ENCODE results near the gene ENGASE. TPM values are rescaled to one million over a fixed set of nuclear protein-coding genes. Genes with fewer than 3 reads are reported as not detected.

Gene ENGASE
- total RNA-seq, 1 experiment from 2014 or later = 50.0 TPM

- H3K9me3 ChIP-seq = no peaks in the 10 kb centered on the region
- Mint-ChIP-seq H3K27me3 (ENCODE audit: insufficient read depth, unreplicated experiment) (no peaks in the 10 kb centered on the region), H3K36me3 (ENCODE audit: insufficient read depth, unreplicated experiment) (peaks cover 6% of the 10 kb centered on the region), H3K9me3 (ENCODE audit: unreplicated experiment) (no peaks in the 10 kb centered on the region), H3K4me3 (ENCODE audit: unreplicated experiment) (no peak overlapping the region), H3K27ac (ENCODE audit: unreplicated experiment) (no peak overlapping the region), H3K4me1 (ENCODE audit: low read depth, unreplicated experiment) (peaks cover 24% of the 10 kb centered on the region)
- no peaks in the 10 kb centered on the region for H3K27me3 ChIP-seq (replicated peaks; ENCODE audit: control insufficient read depth, insufficient read depth, low read length)
- H3K4me3 ChIP-seq (ENCODE audit: low read depth, low read length) = no peak overlapping the region
- CTCF ChIA-PET = no interaction called here
- intact Hi-C loops (cut with micrococcal nuclease; ENCODE audit: unreplicated experiment) = no loop called here
- TF ChIP-seq CTCF (IDR thresholded peaks at IDR 0.05; ENCODE audit: insufficient read depth in 1 of 2, low read depth in 1 of 2, low read length in 1 of 2, severe bottlenecking in 1 of 2, unreplicated experiment in 1 of 2) = no peak
- 0 out of 2 replicates have a peak, but pooled peaks cover 1% of the 10 kb centered on the region for H3K36me3 ChIP-seq (ENCODE audit: control insufficient read depth, insufficient read depth, low read length)
- H3K4me1 ChIP-seq = peaks cover 26% of the 10 kb centered on the region
- no peak for DNase-seq
- POLR2A ChIA-PET = no interaction called here
- BruUV-seq (replicated peaks) = no TSS peak
Measured at GRCh38 chr17:79071161-79071740, 3.4 kb upstream of the ENGASE start.

GRCh38 chr17:79072544-79072943 lies 2.1 kb upstream of the ENGASE start:
- no peak overlapping the region for H3K27ac Mint-ChIP-seq (ENCODE audit: unreplicated experiment)
- peaks cover 6% of the 10 kb centered on the region for H3K36me3 Mint-ChIP-seq (ENCODE audit: insufficient read depth, unreplicated experiment)
- no peaks in the 10 kb centered on the region for H3K9me3 ChIP-seq
- no peaks in the 10 kb centered on the region for H3K27me3 Mint-ChIP-seq (ENCODE audit: insufficient read depth, unreplicated experiment)
- H3K4me1 Mint-ChIP-seq (ENCODE audit: low read depth, unreplicated experiment) = peaks cover 24% of the 10 kb centered on the region
- BruUV-seq (replicated peaks) = no TSS peak
- ChIA-PET CTCF (interaction anchor here (0.5 to 0.9 kb wide), 2 partner anchors 15 to 1093 kb away, joined by 3 to 4 read pairs; no protein-coding TSS in a partner anchor), POLR2A (no interaction called here)
- no peak overlapping the region for H3K4me3 ChIP-seq (ENCODE audit: low read depth, low read length)
- peaks cover 26% of the 10 kb centered on the region for H3K4me1 ChIP-seq
- H3K27me3 ChIP-seq (replicated peaks; ENCODE audit: control insufficient read depth, insufficient read depth, low read length) = no peaks in the 10 kb centered on the region
- no peak for TF ChIP-seq CTCF (IDR thresholded peaks at IDR 0.05; ENCODE audit: insufficient read depth in 1 of 2, low read depth in 1 of 2, low read length in 1 of 2, severe bottlenecking in 1 of 2, unreplicated experiment in 1 of 2)
- no peak for DNase-seq
- intact Hi-C loops (cut with micrococcal nuclease; ENCODE audit: unreplicated experiment) = no loop called here
- H3K9me3 Mint-ChIP-seq (ENCODE audit: unreplicated experiment) = no peaks in the 10 kb centered on the region
- 0 out of 2 replicates have a peak, but pooled peaks cover 1% of the 10 kb centered on the region for H3K36me3 ChIP-seq (ENCODE audit: control insufficient read depth, insufficient read depth, low read length)
- no peak overlapping the region for H3K4me3 Mint-ChIP-seq (ENCODE audit: unreplicated experiment)

GRCh38 chr17:79073016-79073705 lies 1.5 kb upstream of the ENGASE start:
- H3K36me3 Mint-ChIP-seq (ENCODE audit: insufficient read depth, unreplicated experiment) = peaks cover 6% of the 10 kb centered on the region
- H3K4me1 Mint-ChIP-seq (ENCODE audit: low read depth, unreplicated experiment) = peaks cover 24% of the 10 kb centered on the region
- Histone ChIP-seq H3K27me3 (replicated peaks; ENCODE audit: control insufficient read depth, insufficient read depth, low read length) (no peaks in the 10 kb centered on the region), H3K4me3 (ENCODE audit: low read depth, low read length) (no peak overlapping the region), H3K4me1 (peaks cover 26% of the 10 kb centered on the region), H3K9me3 (no peaks in the 10 kb centered on the region), H3K36me3 (ENCODE audit: control insufficient read depth, insufficient read depth, low read length) (0 out of 2 replicates have a peak, but pooled peaks cover 1% of the 10 kb centered on the region)
- no peak for TF ChIP-seq CTCF (IDR thresholded peaks at IDR 0.05; ENCODE audit: insufficient read depth in 1 of 2, low read depth in 1 of 2, low read length in 1 of 2, severe bottlenecking in 1 of 2, unreplicated experiment in 1 of 2)
- peak overlapping the region; percentile 19 for H3K4me3 Mint-ChIP-seq (ENCODE audit: unreplicated experiment)
- POLR2A ChIA-PET = no interaction called here
- intact Hi-C loops (cut with micrococcal nuclease; ENCODE audit: unreplicated experiment) = no loop called here
- no peaks in the 10 kb centered on the region for H3K9me3 Mint-ChIP-seq (ENCODE audit: unreplicated experiment)
- CTCF ChIA-PET = interaction anchor here (0.5 to 0.9 kb wide), 2 partner anchors 14 to 1092 kb away, joined by 3 to 4 read pairs; no protein-coding TSS in a partner anchor
- no TSS peak for BruUV-seq (replicated peaks)
- no peak for DNase-seq
- no peaks in the 10 kb centered on the region for H3K27me3 Mint-ChIP-seq (ENCODE audit: insufficient read depth, unreplicated experiment)
- peak overlapping the region; percentile 43 for H3K27ac Mint-ChIP-seq (ENCODE audit: unreplicated experiment)
